Sigmoid colon (tissue), 7 donors: ENCODE measurements around the gene MYO15A. TPM values are rescaled to one million over a fixed set of nuclear protein-coding genes. Genes with fewer than 3 reads are reported as not detected.

ENCODE experiments used
- DNase-seq: peaks from one replicate; pipeline ENCODE4 v3.0.0-alpha.2; 2019
- H3K27ac ChIP-seq, 4 donors: fragments of 200-600 bp; sonication (generic); one replicate each; pipeline ENCODE4 v1.5.1; 2016 to 2019; ENCODE audit warnings: mild to moderate bottlenecking in 1 of 4
- H3K27me3 ChIP-seq, 3 donors: fragments of 200-600 bp; sonication (generic); one replicate each; pipeline ENCODE4 v1.5.1; 2019; ENCODE audit warnings: mild to moderate bottlenecking in 1 of 3
- H3K36me3 ChIP-seq, 4 donors: fragments of 200-600 bp; sonication (generic); one replicate each; pipeline ENCODE4 v1.5.1; 2016 to 2019
- H3K4me1 ChIP-seq, 4 donors: fragments of 200-600 bp; sonication (generic); one replicate each; pipeline ENCODE4 v1.5.1; 2017 to 2019
- H3K4me3 ChIP-seq, 4 donors: fragments of 200-600 bp; sonication (generic); one replicate each; pipeline ENCODE4 v1.5.1; 2017 to 2019; ENCODE audit warnings: mild to moderate bottlenecking in 2 of 4, moderate library complexity in 1 of 4
- H3K9me3 ChIP-seq, 4 donors: fragments of 200-600 bp in 3 of 4; sonication (generic) in 3 of 4; one replicate each; pipeline versions ENCODE4 v1.5.1 to v1.6.1; 2013 to 2019
- EP300 ChIP-seq, 4 donors: sonication (generic); formaldehyde crosslinking; IDR thresholded peaks; one replicate each; pipeline ENCODE4 v1.6.1; 2017; ENCODE audit warnings: antibody characterized with exemption in 4 of 4
- POLR2A ChIP-seq, 2 donors: fragments of 450-650 bp; IDR thresholded peaks; one replicate each; pipeline ENCODE4 v1.6.1; 2016; ENCODE audit warnings: antibody characterized with exemption in 2 of 2, mild to moderate bottlenecking in 2 of 2, moderate library complexity in 2 of 2
- POLR2AphosphoS5 ChIP-seq, 4 donors: sonication (generic); formaldehyde crosslinking; IDR thresholded peaks; one replicate each; pipeline ENCODE4 v1.6.1; 2017; ENCODE audit warnings: antibody characterized with exemption in 4 of 4
- WGBS, 2 donors: extraction: QIAGEN DNeasy Blood & Tissue Kit; methylation state at CpG; one replicate each; pipeline ENCODE4 v1.1.7; 2013; 5-methylcytosine and 5-hydroxymethylcytosine counted together
- intact Hi-C: fragments of 100-400 bp; cut with DNase I; formaldehyde crosslinking; loops from one replicate; pipeline ENCODE4 v1.15.1; 2023
- polyA plus RNA-seq, 3 donors: library from polyadenylated mRNA; stranded (reverse); fragments of 200-250 nt; gene quantifications; one replicate each; pipeline ENCODE4 v1.2.3, GENCODE V29; 2013
- total RNA-seq, 4 donors: library from RNA; depleted of rRNA; stranded (reverse); fragments of >200 nt; gene quantifications; one replicate each; pipeline ENCODE4 v1.1.0, GENCODE V29; 2016
- TF ChIP-seq, protein P1 (sequence below), 4 experiments: fragments of 450-650 bp in 3 of 4; fragments of 200-600 bp in 1 of 4; IDR thresholded peaks; one replicate each; pipeline ENCODE4 v1.5.1; 2016 to 2019; ENCODE audit warnings: antibody characterized with exemption in 4 of 4, mild to moderate bottlenecking in 3 of 4, moderate library complexity in 2 of 4
- donor health status: healthy with polysubstance abuse.
- donor health status: Bipolar disorder and iron deficiency.
- donor health status: healthy.

Gene MYO15A
- total and polyA plus RNA-seq, 7 donors: 0.60 to 3.6 (median 0.72) TPM; not detected in 1

DNA sequence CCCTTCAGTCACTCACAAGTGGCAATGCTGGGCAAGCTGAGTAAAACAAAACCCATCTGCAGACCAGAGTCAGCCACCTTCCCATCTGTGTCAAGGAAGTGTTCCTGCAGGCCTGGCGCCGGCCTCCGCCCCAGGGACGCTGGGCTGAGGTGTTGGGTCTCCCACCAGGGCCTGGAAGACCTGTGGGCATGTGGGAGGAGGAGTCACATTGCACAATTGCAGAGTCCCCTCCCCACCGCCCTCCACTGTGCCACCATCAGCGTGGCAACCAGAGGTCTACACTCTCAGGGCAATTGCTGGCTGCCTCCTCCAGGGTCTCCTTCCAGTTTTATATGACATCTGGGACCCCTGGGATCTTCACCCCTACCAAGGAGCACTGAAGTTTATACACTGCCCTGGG lies 3.0 kb upstream of the MYO15A start:
- H3K27me3 ChIP-seq: no peaks in the 10 kb centered on the region
- WGBS, 2 donors: 86 to 96% methylated on average over 6 of the region's 6 CpGs
- intact Hi-C loops: no loop called here
- no peak overlapping the region for H3K4me3 ChIP-seq
- H3K27ac ChIP-seq: no peak overlapping the region
- no peak for TF ChIP-seq POLR2AphosphoS5 (IDR thresholded peaks at IDR 0.05)
- TF ChIP-seq, protein P1, sequence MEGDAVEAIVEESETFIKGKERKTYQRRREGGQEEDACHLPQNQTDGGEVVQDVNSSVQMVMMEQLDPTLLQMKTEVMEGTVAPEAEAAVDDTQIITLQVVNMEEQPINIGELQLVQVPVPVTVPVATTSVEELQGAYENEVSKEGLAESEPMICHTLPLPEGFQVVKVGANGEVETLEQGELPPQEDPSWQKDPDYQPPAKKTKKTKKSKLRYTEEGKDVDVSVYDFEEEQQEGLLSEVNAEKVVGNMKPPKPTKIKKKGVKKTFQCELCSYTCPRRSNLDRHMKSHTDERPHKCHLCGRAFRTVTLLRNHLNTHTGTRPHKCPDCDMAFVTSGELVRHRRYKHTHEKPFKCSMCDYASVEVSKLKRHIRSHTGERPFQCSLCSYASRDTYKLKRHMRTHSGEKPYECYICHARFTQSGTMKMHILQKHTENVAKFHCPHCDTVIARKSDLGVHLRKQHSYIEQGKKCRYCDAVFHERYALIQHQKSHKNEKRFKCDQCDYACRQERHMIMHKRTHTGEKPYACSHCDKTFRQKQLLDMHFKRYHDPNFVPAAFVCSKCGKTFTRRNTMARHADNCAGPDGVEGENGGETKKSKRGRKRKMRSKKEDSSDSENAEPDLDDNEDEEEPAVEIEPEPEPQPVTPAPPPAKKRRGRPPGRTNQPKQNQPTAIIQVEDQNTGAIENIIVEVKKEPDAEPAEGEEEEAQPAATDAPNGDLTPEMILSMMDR (IDR thresholded peaks at IDR 0.05): no peak
- TF ChIP-seq POLR2A (IDR thresholded peaks at IDR 0.05): no peak
- no peak for TF ChIP-seq EP300 (IDR thresholded peaks at IDR 0.05)
- H3K4me1 ChIP-seq: no peaks in the 10 kb centered on the region
- peaks cover 0 to 62% (median 16%) of the 10 kb centered on the region in 4 donors for H3K36me3 ChIP-seq
- H3K9me3 ChIP-seq: no peaks in the 10 kb centered on the region
- no peak for DNase-seq

DNA sequence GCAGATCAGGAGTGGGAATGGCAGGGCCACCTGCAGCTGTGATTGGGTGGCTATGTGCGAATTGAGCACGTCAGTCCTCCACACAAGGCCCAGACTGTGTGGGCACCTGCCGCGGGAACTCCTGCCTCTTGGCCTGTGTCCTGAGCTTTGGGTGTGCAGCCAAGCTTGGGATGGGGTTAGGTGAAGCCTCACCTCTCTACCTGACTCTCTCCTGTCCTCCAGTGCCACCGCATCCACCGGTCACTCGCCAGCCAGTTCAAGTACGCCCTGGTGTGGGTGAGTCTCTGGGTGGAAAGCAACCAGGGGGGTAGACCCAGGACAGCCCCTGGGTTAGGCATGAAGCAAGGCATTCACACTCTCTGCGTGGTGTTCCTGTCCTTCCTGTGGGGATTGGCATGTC lies 2.3 kb upstream of the MYO15A start:
- no peak overlapping the region for H3K27ac ChIP-seq
- TF ChIP-seq POLR2A (IDR thresholded peaks at IDR 0.05): no peak
- no peak for TF ChIP-seq EP300 (IDR thresholded peaks at IDR 0.05)
- TF ChIP-seq, protein P1 (IDR thresholded peaks at IDR 0.05): no peak
- no peak for TF ChIP-seq POLR2AphosphoS5 (IDR thresholded peaks at IDR 0.05)
- no peaks in the 10 kb centered on the region for H3K9me3 ChIP-seq
- intact Hi-C loops: no loop called here
- no peak overlapping the region for H3K4me3 ChIP-seq
- no peak for DNase-seq
- H3K27me3 ChIP-seq: no peaks in the 10 kb centered on the region
- no peaks in the 10 kb centered on the region for H3K4me1 ChIP-seq
- 91 to 95% methylated on average over 9 of the region's 9 CpGs for WGBS, 2 donors
- H3K36me3 ChIP-seq: peaks cover 0 to 56% (median 15%) of the 10 kb centered on the region in 4 donors

DNA sequence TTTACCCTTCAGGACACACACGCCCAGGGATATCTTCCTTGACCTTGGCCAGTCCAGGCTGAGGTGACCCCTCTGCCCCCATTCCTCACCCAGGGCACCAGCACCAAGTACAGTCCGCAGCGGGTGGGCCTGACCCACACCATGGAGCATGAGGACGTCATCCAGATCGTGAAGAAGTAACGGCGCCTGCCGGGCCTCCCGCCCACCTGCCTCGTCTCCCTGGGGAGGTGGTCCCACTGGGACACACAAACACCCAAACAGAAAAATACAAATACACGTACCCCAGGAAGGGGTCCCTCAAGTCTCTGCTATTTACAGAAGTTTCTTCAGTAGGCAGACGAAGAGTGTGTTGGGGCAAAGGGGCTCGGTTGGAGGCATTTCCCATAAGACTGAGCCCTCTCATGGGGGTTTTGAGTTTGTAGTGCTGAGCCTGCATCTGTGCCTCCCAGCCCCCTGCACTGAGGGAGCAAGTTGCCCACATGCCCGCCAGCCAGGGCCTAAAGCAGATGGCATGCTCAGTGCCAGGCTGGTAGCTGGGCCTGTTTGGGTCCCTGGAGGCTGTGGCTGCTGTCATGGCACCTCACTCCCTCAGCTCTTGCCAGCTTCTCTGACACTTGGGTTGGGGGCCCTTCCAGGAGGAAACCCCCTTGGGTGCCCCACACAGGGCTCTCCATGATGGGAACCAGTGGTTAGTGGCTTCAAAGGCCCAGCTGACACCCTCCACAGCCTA lies 1.3 kb upstream of the MYO15A start:
- intact Hi-C loops: no loop called here
- Histone ChIP-seq H3K36me3 (peaks cover 0 to 46% (median 11%) of the 10 kb centered on the region in 4 donors), H3K4me3 (no peak overlapping the region), H3K27ac (no peak overlapping the region), H3K4me1 (no peaks in the 10 kb centered on the region), H3K27me3 (no peaks in the 10 kb centered on the region), H3K9me3 (no peaks in the 10 kb centered on the region)
- DNase-seq: no peak
- 89 to 91% methylated on average over 14 of the region's 14 CpGs for WGBS, 2 donors
- no peak for TF ChIP-seq POLR2A (IDR thresholded peaks at IDR 0.05)
- no peak for TF ChIP-seq EP300 (IDR thresholded peaks at IDR 0.05)
- no peak for TF ChIP-seq POLR2AphosphoS5 (IDR thresholded peaks at IDR 0.05)
- TF ChIP-seq, protein P1 (IDR thresholded peaks at IDR 0.05): no peak

DNA sequence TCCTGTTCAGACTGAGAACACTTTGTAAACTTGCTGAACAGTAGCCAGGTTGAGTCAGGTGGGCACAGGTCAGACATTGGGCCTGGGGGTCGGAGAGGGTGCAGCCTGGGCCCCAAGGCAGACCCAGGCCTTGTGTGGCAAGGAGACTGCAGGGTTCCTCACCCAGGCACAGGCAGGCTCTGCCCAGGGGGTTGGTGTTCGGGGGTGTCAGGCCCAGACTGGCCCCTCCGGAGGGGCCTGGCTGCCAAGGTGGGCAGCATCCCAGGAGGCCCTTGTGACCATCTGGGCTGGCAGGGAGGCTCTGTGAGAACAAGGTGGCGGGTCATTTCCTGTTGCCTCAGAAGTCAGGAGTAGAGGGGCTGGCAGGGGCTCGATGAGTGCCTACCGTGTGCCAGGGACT lies 585 bp upstream of the MYO15A start:
- Histone ChIP-seq H3K4me3 (no peak overlapping the region), H3K27me3 (no peaks in the 10 kb centered on the region), H3K9me3 (no peaks in the 10 kb centered on the region), H3K4me1 (no peaks in the 10 kb centered on the region), H3K27ac (no peak overlapping the region), H3K36me3 (peaks cover 0 to 42% (median 11%) of the 10 kb centered on the region in 4 donors)
- TF ChIP-seq POLR2A (IDR thresholded peaks at IDR 0.05): no peak
- TF ChIP-seq POLR2AphosphoS5 (IDR thresholded peaks at IDR 0.05): no peak
- no peak for DNase-seq
- intact Hi-C loops: no loop called here
- WGBS, 2 donors: 86 to 88% methylated on average over 6 of the region's 6 CpGs

DNA sequence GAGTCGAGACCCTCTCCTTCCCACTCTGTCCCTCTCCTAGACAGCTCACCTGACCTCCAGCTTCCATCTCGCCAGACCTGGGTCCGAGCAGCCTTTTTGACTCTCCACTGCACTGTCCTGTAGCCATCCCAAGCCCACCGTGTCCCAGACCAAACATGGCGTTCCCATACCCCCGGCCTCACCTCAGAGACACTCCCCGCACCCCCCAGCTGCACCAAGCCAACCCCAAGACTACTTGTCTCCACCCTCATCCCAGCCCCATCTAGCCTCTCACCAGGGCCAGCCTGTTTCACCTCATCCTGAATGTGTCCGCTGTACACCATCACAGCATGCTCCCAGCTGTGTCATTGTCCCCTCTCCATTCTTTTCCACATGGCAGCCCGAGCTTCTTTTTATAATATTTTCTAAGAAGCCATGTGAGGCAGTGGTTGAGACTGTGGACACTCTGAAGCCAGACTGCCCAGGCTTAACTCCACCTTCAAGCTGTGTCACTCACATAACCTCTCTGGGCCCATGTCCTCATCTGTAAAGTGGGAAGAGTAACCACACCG lies 1.5 kb downstream of the MYO15A start:
- WGBS, 2 donors: 75 to 84% methylated on average over 10 of the region's 10 CpGs
- TF ChIP-seq, protein P1 (IDR thresholded peaks at IDR 0.05): no peak
- TF ChIP-seq POLR2A (IDR thresholded peaks at IDR 0.05) (no peak), EP300 (IDR thresholded peaks at IDR 0.05) (no peak), POLR2AphosphoS5 (IDR thresholded peaks at IDR 0.05) (no peak)

More for the DNA sequence above, 1.5 kb downstream of the MYO15A start:
- Histone ChIP-seq H3K27me3 (peaks cover 0 to 4% (median 0%) of the 10 kb centered on the region in 3 donors), H3K36me3 (peaks cover 0 to 24% (median 9%) of the 10 kb centered on the region in 4 donors), H3K9me3 (no peaks in the 10 kb centered on the region), H3K4me1 (no peaks in the 10 kb centered on the region), H3K27ac (no peak overlapping the region), H3K4me3 (no peak overlapping the region)
- intact Hi-C loops: no loop called here
- no peak for DNase-seq
